ENCODE data around the gene TMEM9.

GRCh38 chr1:201134405-201134804, 19.9 kb downstream of the TMEM9 start:
- TF ChIP-seq CTCF (IDR thresholded peaks at IDR 0.05; ENCODE audit: low read depth, low read length, missing input control) = no peak
- TF ChIP-seq MAX (IDR thresholded peaks at IDR 0.05) = no peak
- no peak for TF ChIP-seq TAF1 (conservative IDR thresholded peaks at IDR 0.05)
- TF ChIP-seq GABPA (IDR thresholded peaks at IDR 0.05 in 1 of 2, conservative IDR thresholded peaks at IDR 0.05 in 1 of 2) = no peak
- no peak for TF ChIP-seq RXRA (IDR thresholded peaks at IDR 0.05)

Data from liver (tissue), 3 donors.